Tibial nerve (tissue), 4 donors: Measurements from ENCODE around the gene BNIP2. TPM values are rescaled to one million over a fixed set of nuclear protein-coding genes. Genes with fewer than 3 reads are reported as not detected.
A peak's percentile ranks its signal among the peaks of the same experiment; 100 is the strongest.

Experiments used
- DNase-seq, 2 donors: peaks; one replicate each; pipeline ENCODE4 v3.0.0-alpha.2; 2019; ENCODE audit warnings: low spot score in 2 of 2
- H3K27ac ChIP-seq, 4 donors: fragments of 200-600 bp; sonication (generic) in 3 of 4; one replicate each; pipeline ENCODE4 v1.5.1; 2017 to 2019; ENCODE audit warnings: mild to moderate bottlenecking in 1 of 4
- H3K27me3 ChIP-seq, 2 donors: fragments of 200-600 bp; sonication (generic) in 1 of 2; one replicate each; pipeline versions ENCODE4 v1.5.1 to v1.6.0; 2017 to 2019
- H3K36me3 ChIP-seq, 3 donors: fragments of 200-600 bp; sonication (generic); one replicate each; pipeline ENCODE4 v1.5.1; 2018 to 2019
- H3K4me1 ChIP-seq, 4 donors: fragments of 200-600 bp; sonication (generic) in 3 of 4; one replicate each; pipeline ENCODE4 v1.5.1; 2017 to 2019
- H3K4me3 ChIP-seq, 4 donors: fragments of 200-600 bp; sonication (generic) in 3 of 4; one replicate each; pipeline ENCODE4 v1.5.1; 2017 to 2019; ENCODE audit warnings: mild to moderate bottlenecking in 1 of 4, moderate library complexity in 1 of 4
- H3K9me3 ChIP-seq, 4 donors: fragments of 200-600 bp; sonication (generic) in 3 of 4; one replicate each; pipeline ENCODE4 v1.5.1; 2017 to 2019
- EP300 ChIP-seq, 2 donors: sonication (generic); formaldehyde crosslinking; IDR thresholded peaks; one replicate each; pipeline ENCODE4 v1.6.1; 2017; ENCODE audit warnings: antibody characterized with exemption in 2 of 2, mild to moderate bottlenecking in 1 of 2
- POLR2A ChIP-seq, 2 donors: fragments of 450-650 bp; IDR thresholded peaks; one replicate each; pipeline ENCODE4 v1.6.1; 2017; ENCODE audit warnings: antibody characterized with exemption in 2 of 2, mild to moderate bottlenecking in 2 of 2, moderate library complexity in 2 of 2
- WGBS, 2 donors: methylation state at CpG; one replicate each; pipeline ENCODE4 v1.1.5; 2018; 5-methylcytosine and 5-hydroxymethylcytosine counted together
- total RNA-seq, 4 donors: library from RNA; depleted of rRNA; stranded (reverse); fragments of >200 nt; gene quantifications; one replicate each; pipeline ENCODE4 v1.1.0, GENCODE V29; 2016
- TF ChIP-seq, protein P1 (sequence below), 5 experiments: fragments of 200-600 bp in 3 of 5; fragments of 450-650 bp in 2 of 5; sonication (generic) in 3 of 5; IDR thresholded peaks; one replicate each; pipeline ENCODE4 v1.5.1; 2016 to 2019; ENCODE audit warnings: antibody characterized with exemption in 5 of 5, mild to moderate bottlenecking in 3 of 5, moderate library complexity in 2 of 5

BNIP2 gene
- 100 to 1,000 TPM; 131 to 250 (median 184) TPM for total RNA-seq

- 0% methylated on average over 36 to 68 of the region's 78 CpGs for WGBS, 2 donors
- H3K27me3 ChIP-seq: no peaks in the 10 kb centered on the region
Measured at GRCh38 chr15:59688782-59689625, at the start of gene BNIP2. Gene BNIP2 (minus strand): TSS chr15:59689320. CDS start chr15:59682457, 6,863 bp downstream.

GRCh38 chr15:59738676-59739075 is 49.6 kb upstream of the BNIP2 start:
- no peak for DNase-seq
- 82 to 87% methylated on average over 7 of the region's 7 CpGs for WGBS, 2 donors

More at GRCh38 chr15:59688782-59689625, at the start of gene BNIP2:
- TF ChIP-seq, protein P1, sequence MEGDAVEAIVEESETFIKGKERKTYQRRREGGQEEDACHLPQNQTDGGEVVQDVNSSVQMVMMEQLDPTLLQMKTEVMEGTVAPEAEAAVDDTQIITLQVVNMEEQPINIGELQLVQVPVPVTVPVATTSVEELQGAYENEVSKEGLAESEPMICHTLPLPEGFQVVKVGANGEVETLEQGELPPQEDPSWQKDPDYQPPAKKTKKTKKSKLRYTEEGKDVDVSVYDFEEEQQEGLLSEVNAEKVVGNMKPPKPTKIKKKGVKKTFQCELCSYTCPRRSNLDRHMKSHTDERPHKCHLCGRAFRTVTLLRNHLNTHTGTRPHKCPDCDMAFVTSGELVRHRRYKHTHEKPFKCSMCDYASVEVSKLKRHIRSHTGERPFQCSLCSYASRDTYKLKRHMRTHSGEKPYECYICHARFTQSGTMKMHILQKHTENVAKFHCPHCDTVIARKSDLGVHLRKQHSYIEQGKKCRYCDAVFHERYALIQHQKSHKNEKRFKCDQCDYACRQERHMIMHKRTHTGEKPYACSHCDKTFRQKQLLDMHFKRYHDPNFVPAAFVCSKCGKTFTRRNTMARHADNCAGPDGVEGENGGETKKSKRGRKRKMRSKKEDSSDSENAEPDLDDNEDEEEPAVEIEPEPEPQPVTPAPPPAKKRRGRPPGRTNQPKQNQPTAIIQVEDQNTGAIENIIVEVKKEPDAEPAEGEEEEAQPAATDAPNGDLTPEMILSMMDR (IDR thresholded peaks at IDR 0.05): peak in 1 of 5 experiments; percentile 19
- TF ChIP-seq EP300 (IDR thresholded peaks at IDR 0.05) (peak; percentile 54 to 91), POLR2A (IDR thresholded peaks at IDR 0.05) (peak; percentile 78 to 84)
- peak within 1 kb of the TSS; percentile 96 to 98 (median 98) for H3K27ac ChIP-seq
- peak within 1 kb of the TSS; percentile 78 to 100 (median 91) for H3K4me3 ChIP-seq
- H3K4me1 ChIP-seq: peaks cover 0 to 59% (median 24%) of the 10 kb centered on the region in 4 donors
- peak; percentile 98 for DNase-seq
- H3K36me3 ChIP-seq: no peaks in the 10 kb centered on the region
- H3K9me3 ChIP-seq: no peaks in the 10 kb centered on the region

DNA sequence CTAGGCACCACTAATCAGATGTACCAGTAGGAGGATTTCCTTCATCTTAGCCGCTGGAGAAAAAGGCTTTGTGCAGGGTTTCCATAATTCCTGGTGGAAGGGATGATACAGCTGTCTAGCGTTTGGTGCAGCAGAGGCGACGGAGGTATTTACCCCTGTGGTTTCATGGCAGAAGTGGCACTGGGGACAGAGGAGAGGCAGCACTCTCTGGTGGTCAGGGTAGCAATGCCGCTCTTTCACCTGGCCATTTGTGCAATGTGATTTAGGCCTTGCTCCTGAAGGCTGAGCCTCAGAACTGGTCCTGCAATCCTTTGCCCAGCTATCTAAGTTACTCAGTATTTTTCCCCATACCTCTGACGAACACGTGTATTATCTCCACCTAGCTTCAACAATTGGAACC is 47.1 kb upstream of the BNIP2 start:
- WGBS, 2 donors: 78 to 87% methylated on average over 7 of the region's 7 CpGs
- DNase-seq: no peak
- no peaks in the 10 kb centered on the region for H3K4me1 ChIP-seq
- no peaks in the 10 kb centered on the region for H3K27me3 ChIP-seq
- TF ChIP-seq POLR2A (IDR thresholded peaks at IDR 0.05) (no peak), EP300 (IDR thresholded peaks at IDR 0.05) (no peak)
- TF ChIP-seq, protein P1 (IDR thresholded peaks at IDR 0.05): no peak
- H3K27ac ChIP-seq: no peak overlapping the region
- no peaks in the 10 kb centered on the region for H3K36me3 ChIP-seq
- no peak overlapping the region for H3K4me3 ChIP-seq
- H3K9me3 ChIP-seq: no peaks in the 10 kb centered on the region

More at GRCh38 chr15:59738676-59739075, 49.6 kb upstream of the BNIP2 start:
- no peaks in the 10 kb centered on the region for H3K36me3 ChIP-seq
- H3K27me3 ChIP-seq: peaks cover 0 to 15% of the 10 kb centered on the region in 2 donors
- no peak overlapping the region for H3K4me3 ChIP-seq
- no peak overlapping the region for H3K27ac ChIP-seq
- no peaks in the 10 kb centered on the region for H3K4me1 ChIP-seq
- no peak for TF ChIP-seq POLR2A (IDR thresholded peaks at IDR 0.05)
- no peak for TF ChIP-seq EP300 (IDR thresholded peaks at IDR 0.05)
- TF ChIP-seq, protein P1 (IDR thresholded peaks at IDR 0.05): no peak
- H3K9me3 ChIP-seq: peaks cover 0 to 2% (median 0%) of the 10 kb centered on the region in 4 donors

GRCh38 chr15:59725151-59725486 is 36.0 kb upstream of the BNIP2 start:
- TF ChIP-seq, protein P1 (IDR thresholded peaks at IDR 0.05): no peak
- TF ChIP-seq POLR2A (IDR thresholded peaks at IDR 0.05): no peak
- no peak for TF ChIP-seq EP300 (IDR thresholded peaks at IDR 0.05)
- Histone ChIP-seq H3K27ac (no peak overlapping the region), H3K36me3 (no peaks in the 10 kb centered on the region), H3K9me3 (no peaks in the 10 kb centered on the region), H3K4me1 (no peaks in the 10 kb centered on the region), H3K4me3 (no peak overlapping the region), H3K27me3 (peaks cover 0 to 5% of the 10 kb centered on the region in 2 donors)
- WGBS, 2 donors: 32% methylated on average over 3 of the region's 3 CpGs
- DNase-seq: no peak

GRCh38 chr15:59723687-59724346 is 34.7 kb upstream of the BNIP2 start:
- no peak overlapping the region for H3K27ac ChIP-seq
- no peaks in the 10 kb centered on the region for H3K36me3 ChIP-seq
- peaks cover 0 to under 1% of the 10 kb centered on the region in 2 donors for H3K27me3 ChIP-seq
- H3K4me3 ChIP-seq: no peak overlapping the region
- no peaks in the 10 kb centered on the region for H3K9me3 ChIP-seq
- no peaks in the 10 kb centered on the region for H3K4me1 ChIP-seq
- WGBS, 2 donors: 76 to 89% methylated on average over 7 of the region's 7 CpGs
- DNase-seq: no peak
- TF ChIP-seq EP300 (IDR thresholded peaks at IDR 0.05): no peak
- TF ChIP-seq POLR2A (IDR thresholded peaks at IDR 0.05): no peak
- TF ChIP-seq, protein P1 (IDR thresholded peaks at IDR 0.05): no peak
